Endothelial cell of umbilical vein (primary cell): ENCODE measurements around the gene KAZN. TPM values are rescaled to one million over a fixed set of nuclear protein-coding genes. Genes with fewer than 3 reads are reported as not detected.

Source experiments
- BruUV-seq: library from RNA; stranded (reverse); fragments of 400-500 nt; replicated peaks from 2 replicates; lab custom pipeline; 2021; lab: Mats Ljungman, UMichigan
- CTCF ChIA-PET: fragments of 300-600, 350-600 bp; sonication (Branson Sonifier 250); formaldehyde crosslinking; loops from one replicate; lab custom pipeline; 2021; ENCODE audit warnings: antibody characterized with exemption, inconsistent platforms; lab: Charles Lee
- POLR2A ChIA-PET: fragments of 300-600, 350-600 bp; sonication (Branson Sonifier 250); formaldehyde crosslinking; loops from one replicate; lab custom pipeline; 2021; ENCODE audit warnings: antibody characterized with exemption, inconsistent platforms; lab: Charles Lee
- DNase-seq: peaks from one replicate; pipeline ENCODE4 v3.0.0-alpha.2; 2011; ENCODE audit warnings: low read depth, low spot score
- FAIRE-seq: peaks from 2 replicates; lab custom pipeline; 2011; peaks lifted over from hg19 to GRCh38; lab: Jason Lieb, UNC
- H2AFZ ChIP-seq: 2 replicates; pipeline ENCODE4 v1.6.0; 2012; ENCODE audit warnings: low read depth, low read length, control low read depth, inconsistent platforms
- H3K27ac ChIP-seq: 2 replicates; pipeline ENCODE4 v1.5.1; 2011; ENCODE audit warnings: low read depth, mild to moderate bottlenecking, control low read depth, low read length, moderate library complexity; ENCODE audit not compliant: insufficient read depth
- H3K27me3 ChIP-seq, 2 experiments: 2 replicates each; pipeline versions ENCODE4 v1.6.0 to v1.6.1; 2011; ENCODE audit warnings: low read length in 2 of 2, mixed read lengths in 1 of 2; ENCODE audit not compliant: control insufficient read depth in 2 of 2, insufficient read depth in 2 of 2
- H3K36me3 ChIP-seq, 2 experiments: 2 replicates in 1 of 2; 3 replicates in 1 of 2; pipeline ENCODE4 v1.5.1; 2011; ENCODE audit warnings: low read length in 2 of 2, mild to moderate bottlenecking in 1 of 2, moderate library complexity in 1 of 2; ENCODE audit not compliant: control insufficient read depth in 2 of 2, insufficient read depth in 2 of 2; ENCODE audit errors: extremely low read depth in 1 of 2
- H3K4me1 ChIP-seq: 3 replicates; pipeline ENCODE4 v1.5.1; 2011; ENCODE audit warnings: mild to moderate bottlenecking, low read length; ENCODE audit not compliant: control insufficient read depth, insufficient read depth; ENCODE audit errors: extremely low read depth
- H3K4me2 ChIP-seq: 2 replicates; pipeline ENCODE4 v1.6.1; 2011; ENCODE audit warnings: low read length, control low read depth, mixed read lengths; ENCODE audit not compliant: insufficient read depth
- H3K4me3 ChIP-seq, 3 experiments: fragments of 200-600 bp in 1 of 3; sonication (generic), shearing (Covaris generic) in 1 of 3; replicated peaks in 1 of 3; 2 replicates each; pipeline ENCODE4 v1.5.1; 2011 to 2016; ENCODE audit warnings: control low read depth in 3 of 3, low read length in 3 of 3, mild to moderate bottlenecking in 2 of 3, inconsistent platforms in 1 of 3, low read depth in 1 of 3, moderate library complexity in 1 of 3; ENCODE audit not compliant: insufficient read depth in 1 of 3
- H3K79me2 ChIP-seq: 2 replicates; pipeline ENCODE4 v1.6.0; 2012; ENCODE audit warnings: low read length, inconsistent platforms; ENCODE audit not compliant: control insufficient read depth, insufficient read depth
- H3K9ac ChIP-seq: replicated peaks from 2 replicates; pipeline ENCODE3; 2011; ENCODE audit warnings: low read length, control low read depth; ENCODE audit not compliant: insufficient read depth; ENCODE audit errors: extremely low read depth
- H3K9me1 ChIP-seq: replicated peaks from 3 replicates; pipeline ENCODE4 v1.6.0; 2011; ENCODE audit warnings: mild to moderate bottlenecking, low read length; ENCODE audit not compliant: control insufficient read depth, insufficient read depth; ENCODE audit errors: extremely low read depth
- H3K9me3 ChIP-seq: replicated peaks from 2 replicates; pipeline ENCODE4 v1.5.1; 2012; ENCODE audit warnings: low read length, inconsistent platforms; ENCODE audit not compliant: control insufficient read depth, insufficient read depth
- H4K20me1 ChIP-seq: replicated peaks from 2 replicates; pipeline ENCODE3; 2011; ENCODE audit warnings: mild to moderate bottlenecking, low read length; ENCODE audit not compliant: control insufficient read depth, insufficient read depth; ENCODE audit errors: extremely low read depth
- EZH2 ChIP-seq: IDR thresholded peaks from 2 replicates; pipeline ENCODE4 v1.6.1; 2012; ENCODE audit warnings: borderline replicate concordance, low read depth, mild to moderate bottlenecking, moderate library complexity, low read length, inconsistent platforms; ENCODE audit not compliant: severe bottlenecking
- FOS ChIP-seq: IDR thresholded peaks from 2 replicates; pipeline ENCODE4 v1.6.1; 2011; ENCODE audit warnings: mild to moderate bottlenecking, low read length, moderate library complexity, borderline replicate concordance; ENCODE audit not compliant: insufficient read depth
- GATA2 ChIP-seq: IDR thresholded peaks from 2 replicates; pipeline ENCODE4 v1.7.0; 2011; ENCODE audit warnings: low read depth, mild to moderate bottlenecking, moderate library complexity, mixed read lengths, low read length; ENCODE audit not compliant: insufficient read length, insufficient read depth
- MAX ChIP-seq: IDR thresholded peaks from 2 replicates; pipeline ENCODE4 v1.6.1; 2011; ENCODE audit not compliant: insufficient read depth, insufficient read length
- MYC ChIP-seq: IDR thresholded peaks from one replicate; pipeline ENCODE4 v1.6.1; 2011; ENCODE audit warnings: mild to moderate bottlenecking, low read depth, low read length
- POLR2A ChIP-seq: IDR thresholded peaks from 2 replicates; pipeline ENCODE4 v1.6.1; 2012; ENCODE audit warnings: low read depth, mild to moderate bottlenecking, control low read depth, low read length
- dilution Hi-C: fragments of 300-500 bp; cut with MboI; formaldehyde crosslinking; loops from one replicate; pipeline ENCODE4 v1.15.0; 2019; ENCODE audit warnings: low sequenced_read_pairs; ENCODE audit not compliant: extremely low pct_ligation_motif_present
- intact Hi-C: fragments of 100-400 bp; cut with micrococcal nuclease; formaldehyde crosslinking; loops from one replicate; pipeline ENCODE4 v1.10.0; 2022
- polyA plus RNA-seq, 4 experiments: library from polyadenylated mRNA; depleted of rRNA in 3 of 4; stranded (reverse) in 3 of 4; unstranded in 1 of 4; fragments of >200 nt; gene quantifications; 2 replicates each; pipeline versions ENCODE4 v1.2.1 to v1.2.3, GENCODE V29; 2011 to 2012; ENCODE audit warnings: missing spikeins in 1 of 4
- total RNA-seq: library from RNA; stranded (reverse); gene quantifications from 2 replicates; pipeline ENCODE4 v1.2.3, GENCODE V29; 2021
- TF ChIP-seq, protein P1 (sequence below), 2 donors: IDR thresholded peaks; 1 replicate in 1 of 2; 2 replicates in 1 of 2; pipeline ENCODE4 v1.5.1; 2011; ENCODE audit warnings: low read length in 2 of 2, mild to moderate bottlenecking in 2 of 2, moderate library complexity in 2 of 2, control low read depth in 1 of 2, inconsistent platforms in 1 of 2, low read depth in 1 of 2; ENCODE audit not compliant: insufficient read depth in 1 of 2; ENCODE audit errors: extremely low read depth in 1 of 2

The KAZN gene
- total and polyA plus RNA-seq, 2 donors (not counting 3 experiments of a cell fraction or from before 2014, with no cell fraction given) = 1.6 to 5.8 TPM

GRCh38 chr1:15071936-15072335 is 473.5 kb downstream of the KAZN start:
- no peak overlapping the region for H3K9ac ChIP-seq
- H3K27ac ChIP-seq = no peak overlapping the region
- no peaks in the 10 kb centered on the region for H3K36me3 ChIP-seq
- TF ChIP-seq MYC (no peak), FOS (no peak), MAX (no peak), EZH2 (no peak), GATA2 (no peak), POLR2A (no peak)
- TF ChIP-seq, protein P1, sequence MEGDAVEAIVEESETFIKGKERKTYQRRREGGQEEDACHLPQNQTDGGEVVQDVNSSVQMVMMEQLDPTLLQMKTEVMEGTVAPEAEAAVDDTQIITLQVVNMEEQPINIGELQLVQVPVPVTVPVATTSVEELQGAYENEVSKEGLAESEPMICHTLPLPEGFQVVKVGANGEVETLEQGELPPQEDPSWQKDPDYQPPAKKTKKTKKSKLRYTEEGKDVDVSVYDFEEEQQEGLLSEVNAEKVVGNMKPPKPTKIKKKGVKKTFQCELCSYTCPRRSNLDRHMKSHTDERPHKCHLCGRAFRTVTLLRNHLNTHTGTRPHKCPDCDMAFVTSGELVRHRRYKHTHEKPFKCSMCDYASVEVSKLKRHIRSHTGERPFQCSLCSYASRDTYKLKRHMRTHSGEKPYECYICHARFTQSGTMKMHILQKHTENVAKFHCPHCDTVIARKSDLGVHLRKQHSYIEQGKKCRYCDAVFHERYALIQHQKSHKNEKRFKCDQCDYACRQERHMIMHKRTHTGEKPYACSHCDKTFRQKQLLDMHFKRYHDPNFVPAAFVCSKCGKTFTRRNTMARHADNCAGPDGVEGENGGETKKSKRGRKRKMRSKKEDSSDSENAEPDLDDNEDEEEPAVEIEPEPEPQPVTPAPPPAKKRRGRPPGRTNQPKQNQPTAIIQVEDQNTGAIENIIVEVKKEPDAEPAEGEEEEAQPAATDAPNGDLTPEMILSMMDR (IDR thresholded peaks at IDR 0.05; ENCODE audit: extremely low read depth in 1 of 2, insufficient read depth in 1 of 2, low read depth in 1 of 2, low read length in 2 of 2) = no peak
- POLR2A ChIA-PET = no interaction called here
- no peaks in the 10 kb centered on the region for H3K27me3 ChIP-seq
- FAIRE-seq (no peak), DNase-seq (no peak)
- no peaks in the 10 kb centered on the region for H3K9me1 ChIP-seq
- intact Hi-C loops (no loop called here), dilution Hi-C loops (no loop called here)
- no TSS peak for BruUV-seq
- no peaks in the 10 kb centered on the region for H3K79me2 ChIP-seq
- CTCF ChIA-PET = no interaction called here
- no peak overlapping the region for H3K4me2 ChIP-seq
- H3K9me3 ChIP-seq = no peaks in the 10 kb centered on the region
- no peaks in the 10 kb centered on the region for H3K4me1 ChIP-seq
- no peak overlapping the region for H3K4me3 ChIP-seq
- no peak overlapping the region for H2AFZ ChIP-seq
- no peaks in the 10 kb centered on the region for H4K20me1 ChIP-seq
